Cardiac muscle cell (in vitro differentiated cells and primary cell): Measurements from ENCODE around the gene PCNX1. TPM values are rescaled to one million over a fixed set of nuclear protein-coding genes. Genes with fewer than 3 reads are reported as not detected.

Experiments used
- DNase-seq, 2 donors: peaks; one replicate each; pipeline versions ENCODE4 v3.0.0 to v3.0.0-alpha.2; 2010 to 2017; ENCODE audit warnings: low read depth in 1 of 2, low spot score in 1 of 2
- H3K27ac ChIP-seq: fragments of 200-600 bp; sonication (generic); 2 replicates; pipeline ENCODE4 v1.5.1; 2016
- H3K27me3 ChIP-seq: fragments of 200-600 bp; sonication (generic); 2 replicates; pipeline ENCODE4 v1.6.0; 2016; ENCODE audit warnings: control low read depth
- H3K36me3 ChIP-seq: fragments of 200-600 bp; sonication (generic); 2 replicates; pipeline ENCODE4 v1.5.1; 2016; ENCODE audit warnings: control low read depth
- H3K4me1 ChIP-seq: fragments of 200-600 bp; sonication (generic); 2 replicates; pipeline ENCODE4 v1.8.1; 2017; ENCODE audit warnings: low read depth, mild to moderate bottlenecking, mixed run types
- H3K4me3 ChIP-seq: fragments of 200-600 bp; sonication (generic); 2 replicates; pipeline ENCODE4 v1.5.1; 2016; ENCODE audit warnings: mild to moderate bottlenecking
- H3K9me3 ChIP-seq: fragments of 200-600 bp; sonication (generic); 2 replicates; pipeline ENCODE4 v1.5.1; 2017; ENCODE audit warnings: low read depth, mild to moderate bottlenecking, control low read depth
- polyA plus RNA-seq: library from polyadenylated mRNA; unstranded; fragments of >200 nt; fragmentation: Nextera tagmentation; extraction: Ambion mirVana; gene quantifications from 2 replicates; pipeline ENCODE4 v1.2.1, GENCODE V29; 2016
- total RNA-seq: library from RNA; depleted of rRNA; stranded (reverse); fragments of >200 nt; gene quantifications from 2 replicates; pipeline ENCODE4 v1.2.3, GENCODE V29; 2016
- TF ChIP-seq, protein P1 (sequence below): IDR thresholded peaks from 2 replicates; pipeline ENCODE4 v1.5.1; 2012; ENCODE audit warnings: low read depth, mild to moderate bottlenecking, low read length

The PCNX1 gene
- total and polyA plus RNA-seq, 2 experiments from 2014 or later: 20.1 to 45.4 TPM

DNA sequence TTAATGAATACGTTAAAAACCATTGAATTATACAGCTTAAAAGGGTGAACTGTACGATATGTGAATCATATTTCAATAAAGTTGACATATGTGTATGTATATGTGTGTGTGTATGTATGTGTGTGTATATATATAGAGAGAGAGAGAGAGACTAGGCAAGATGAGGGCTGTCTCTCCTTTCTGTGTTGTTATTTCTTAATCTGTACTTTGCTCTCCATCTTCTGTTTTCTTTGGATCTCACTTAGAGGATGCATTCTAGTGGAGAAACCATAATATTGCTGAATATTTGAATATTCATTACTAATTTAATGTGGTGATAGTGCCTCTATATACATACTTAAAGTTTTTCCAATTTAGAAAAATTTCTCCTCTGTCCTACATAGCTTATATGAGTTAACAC is 50.5 kb downstream of the PCNX1 start:
- H3K27me3 ChIP-seq: no peaks in the 10 kb centered on the region
- H3K27ac ChIP-seq: no peak overlapping the region
- peaks cover 4% of the 10 kb centered on the region for H3K36me3 ChIP-seq
- no peak overlapping the region for H3K4me3 ChIP-seq
- H3K4me1 ChIP-seq: peaks cover 22% of the 10 kb centered on the region
- TF ChIP-seq, protein P1, sequence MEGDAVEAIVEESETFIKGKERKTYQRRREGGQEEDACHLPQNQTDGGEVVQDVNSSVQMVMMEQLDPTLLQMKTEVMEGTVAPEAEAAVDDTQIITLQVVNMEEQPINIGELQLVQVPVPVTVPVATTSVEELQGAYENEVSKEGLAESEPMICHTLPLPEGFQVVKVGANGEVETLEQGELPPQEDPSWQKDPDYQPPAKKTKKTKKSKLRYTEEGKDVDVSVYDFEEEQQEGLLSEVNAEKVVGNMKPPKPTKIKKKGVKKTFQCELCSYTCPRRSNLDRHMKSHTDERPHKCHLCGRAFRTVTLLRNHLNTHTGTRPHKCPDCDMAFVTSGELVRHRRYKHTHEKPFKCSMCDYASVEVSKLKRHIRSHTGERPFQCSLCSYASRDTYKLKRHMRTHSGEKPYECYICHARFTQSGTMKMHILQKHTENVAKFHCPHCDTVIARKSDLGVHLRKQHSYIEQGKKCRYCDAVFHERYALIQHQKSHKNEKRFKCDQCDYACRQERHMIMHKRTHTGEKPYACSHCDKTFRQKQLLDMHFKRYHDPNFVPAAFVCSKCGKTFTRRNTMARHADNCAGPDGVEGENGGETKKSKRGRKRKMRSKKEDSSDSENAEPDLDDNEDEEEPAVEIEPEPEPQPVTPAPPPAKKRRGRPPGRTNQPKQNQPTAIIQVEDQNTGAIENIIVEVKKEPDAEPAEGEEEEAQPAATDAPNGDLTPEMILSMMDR: no peak
- DNase-seq: no peak
- H3K9me3 ChIP-seq: no peaks in the 10 kb centered on the region

DNA sequence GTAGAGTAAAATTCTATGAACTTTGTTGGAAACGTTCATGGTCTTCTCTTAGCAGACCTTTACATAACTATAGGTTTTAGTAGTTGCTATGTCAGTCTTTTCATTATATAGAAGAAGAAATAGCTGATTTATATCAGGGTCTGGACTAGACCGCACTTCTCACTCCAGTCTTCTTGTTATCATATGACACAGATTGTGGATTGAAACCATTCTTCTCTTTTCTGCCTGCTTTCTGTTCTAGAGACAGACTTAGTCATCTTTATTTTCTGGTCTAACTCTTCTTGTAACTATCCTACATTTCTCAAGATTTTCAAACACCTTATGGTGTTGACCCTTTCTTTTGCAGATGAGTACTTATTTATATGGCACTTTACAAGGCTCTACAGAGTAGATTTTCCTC is 55.7 kb downstream of the PCNX1 start:
- DNase-seq: no peak
- H3K4me3 ChIP-seq: no peak overlapping the region
- H3K4me1 ChIP-seq: no peaks in the 10 kb centered on the region
- TF ChIP-seq, protein P1: no peak
- H3K36me3 ChIP-seq: peaks cover 21% of the 10 kb centered on the region
- no peaks in the 10 kb centered on the region for H3K27me3 ChIP-seq
- H3K27ac ChIP-seq: no peak overlapping the region
- no peaks in the 10 kb centered on the region for H3K9me3 ChIP-seq

DNA sequence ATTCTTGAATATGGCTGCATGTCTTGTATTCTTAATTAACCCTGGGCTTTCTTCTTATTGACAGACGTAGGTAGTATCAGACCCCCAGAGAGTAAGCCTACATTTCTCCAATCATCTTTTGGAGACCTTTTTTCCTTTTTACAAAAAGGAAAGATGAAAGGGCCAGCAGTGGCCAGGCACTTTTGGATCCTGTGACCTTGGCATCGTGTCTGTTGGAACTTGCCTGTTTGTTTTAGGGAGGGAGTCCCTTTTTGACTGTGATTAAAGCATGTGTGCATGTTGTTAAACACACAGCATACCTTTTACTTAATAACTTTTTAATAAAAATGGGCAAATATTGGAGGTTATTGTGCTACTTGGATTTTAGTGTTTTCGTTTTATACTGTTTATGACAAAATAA is 57.2 kb downstream of the PCNX1 start:
- Histone ChIP-seq H3K27ac (no peak overlapping the region), H3K4me3 (no peak overlapping the region), H3K4me1 (no peaks in the 10 kb centered on the region), H3K36me3 (peaks cover 30% of the 10 kb centered on the region), H3K27me3 (no peaks in the 10 kb centered on the region), H3K9me3 (no peaks in the 10 kb centered on the region)
- TF ChIP-seq, protein P1: no peak
- no peak for DNase-seq

DNA sequence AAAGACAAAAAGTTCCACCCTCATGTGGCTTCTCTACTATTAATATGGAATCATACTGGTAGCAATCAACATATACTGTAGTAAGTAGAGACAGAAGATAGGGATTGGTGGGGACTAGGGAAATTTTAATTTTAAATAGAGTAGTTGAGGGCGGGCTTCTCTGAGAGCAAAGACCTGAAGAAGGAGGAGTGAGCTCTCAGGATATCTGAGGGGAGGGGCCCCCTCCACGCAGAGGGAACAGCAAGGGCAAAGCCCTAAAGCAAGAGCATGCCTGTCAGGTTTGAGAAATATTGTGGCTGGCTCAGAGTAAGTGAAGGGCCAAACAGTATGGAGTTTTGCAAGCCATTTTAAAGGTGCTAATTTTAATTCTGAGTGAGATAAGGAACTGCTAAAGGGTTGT is 64.3 kb downstream of the PCNX1 start:
- Histone ChIP-seq H3K36me3 (peaks cover 31% of the 10 kb centered on the region), H3K9me3 (no peaks in the 10 kb centered on the region), H3K4me3 (no peak overlapping the region), H3K27ac (peak overlapping the region; percentile 73), H3K4me1 (peaks cover 8% of the 10 kb centered on the region), H3K27me3 (no peaks in the 10 kb centered on the region)
- DNase-seq: peak in 1 of 2 donors; percentile 41
- TF ChIP-seq, protein P1: no peak

DNA sequence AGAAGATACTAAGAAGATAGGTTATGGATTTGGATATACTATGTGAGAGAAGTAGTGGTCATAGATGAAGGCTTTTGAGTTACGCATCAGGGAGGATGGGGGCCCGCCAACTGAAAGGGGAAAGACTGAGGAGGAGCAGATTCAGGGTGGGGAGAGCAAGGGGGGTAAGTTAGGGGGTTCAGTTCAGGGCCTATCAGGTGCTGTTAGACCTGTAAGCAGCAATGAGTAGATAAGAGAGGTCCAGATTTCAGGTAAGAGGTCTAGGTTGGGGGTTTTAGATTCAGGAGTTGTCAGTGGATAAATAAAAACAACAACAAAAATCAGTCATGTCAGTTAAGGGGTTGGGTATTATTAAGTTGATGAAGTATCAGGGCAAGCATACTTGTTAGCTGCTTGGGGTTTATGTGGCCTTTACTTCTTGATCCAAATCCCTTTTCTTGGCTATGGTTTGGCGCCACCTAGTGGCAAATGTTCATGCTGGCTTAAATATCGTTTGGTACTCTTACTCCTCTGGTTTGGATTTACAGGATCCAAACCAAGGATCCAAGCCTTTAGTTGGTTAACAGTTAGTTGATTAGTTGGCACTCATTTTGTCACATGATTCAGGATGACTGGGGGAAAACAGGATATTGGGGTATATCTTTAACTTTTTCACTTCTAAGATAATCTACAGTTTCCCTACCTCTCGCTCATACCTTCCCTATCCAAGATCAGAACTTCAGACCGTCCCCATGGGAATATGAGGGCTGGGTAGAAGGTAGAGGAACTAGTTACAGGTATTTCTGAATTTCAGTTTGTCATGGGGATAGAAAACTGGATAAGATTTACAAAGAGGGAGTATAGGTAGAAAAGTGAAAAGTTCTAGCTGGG is 65.1 kb downstream of the PCNX1 start:
- H3K4me3 ChIP-seq: no peak overlapping the region
- H3K27ac ChIP-seq: peak overlapping the region; percentile 73
- H3K4me1 ChIP-seq: peaks cover 8% of the 10 kb centered on the region
- no peaks in the 10 kb centered on the region for H3K9me3 ChIP-seq
- H3K36me3 ChIP-seq: peaks cover 30% of the 10 kb centered on the region
- TF ChIP-seq, protein P1: peak; percentile 91
- no peaks in the 10 kb centered on the region for H3K27me3 ChIP-seq
- peak; percentile 92 to 94 for DNase-seq
